Measurements from ENCODE around the gene CDH18. TPM values are rescaled to one million over a fixed set of nuclear protein-coding genes. Genes with fewer than 3 reads are reported as not detected.

Gene CDH18
- total and polyA plus RNA-seq, 2 of the 13 experiments (the other 11 are each of a cell fraction or from before 2014, with no cell fraction given): not detected

- in situ Hi-C loops (cut with HindIII; ENCODE audit: extremely low pct_ligation_motif_present, low pct_unique_long_range_greater_than_20kb) (no loop called here), intact Hi-C loops (cut with micrococcal nuclease; ENCODE audit: unreplicated experiment) (no loop called here)
- Histone ChIP-seq H3K27me3 (ENCODE audit: control insufficient read depth in 1 of 2, insufficient read depth in 2 of 2, low read length in 2 of 2) (no peaks in the 10 kb centered on the region), H3K9ac (ENCODE audit: insufficient read depth, low read depth, low read length) (no peak overlapping the region), H2AFZ (ENCODE audit: low read length) (no peak overlapping the region), H3K79me2 (ENCODE audit: insufficient read depth, low read length) (no peaks in the 10 kb centered on the region), H3K9me3 (ENCODE audit: low read length) (peaks cover 9% of the 10 kb centered on the region; the same call in 1 of the 2 replicates), H3K4me1 (ENCODE audit: insufficient read depth, low read length) (no peaks in the 10 kb centered on the region), H4K20me1 (ENCODE audit: insufficient read depth, low read length) (no peaks in the 10 kb centered on the region), H3K27ac (ENCODE audit: extremely low read length, insufficient read depth, low read length) (no peak overlapping the region), H3K4me2 (ENCODE audit: low read depth, low read length) (no peak overlapping the region), H3K36me3 (replicated peaks in 1 of 2; ENCODE audit: control insufficient read depth in 1 of 2, insufficient read depth in 2 of 2, low read length in 2 of 2) (no peaks in the 10 kb centered on the region), H3K4me3 (replicated peaks in 1 of 3; ENCODE audit: insufficient read depth in 1 of 3, low read depth in 2 of 3, low read length in 3 of 3) (no peak overlapping the region)
- 47% methylated on average over 5 of the region's 5 CpGs for WGBS (ENCODE audit: low lambda C conversion rate)
- no peak for FAIRE-seq
- POLR2A ChIA-PET: no interaction called here
- TF ChIP-seq POGZ (CRISPR knock-in tag; IDR thresholded peaks at IDR 0.05) (no peak), MNT (IDR thresholded peaks at IDR 0.05) (no peak), SCMH1 (CRISPR knock-in tag; IDR thresholded peaks at IDR 0.05; ENCODE audit: borderline replicate concordance) (no peak), ATF3 (CRISPR knock-in tag; IDR thresholded peaks at IDR 0.05) (no peak), HOXD1 (CRISPR knock-in tag; IDR thresholded peaks at IDR 0.05) (no peak), FOXO1 (CRISPR knock-in tag; IDR thresholded peaks at IDR 0.05) (no peak), KAT7 (CRISPR knock-in tag; IDR thresholded peaks at IDR 0.05; ENCODE audit: borderline replicate concordance) (no peak), ELF3 (CRISPR knock-in tag; IDR thresholded peaks at IDR 0.05) (no peak), SNRNP70 (IDR thresholded peaks at IDR 0.05; ENCODE audit: low read depth, low read length) (no peak), HOXA5 (CRISPR knock-in tag; IDR thresholded peaks at IDR 0.05) (no peak)
- CTCF ChIA-PET (ENCODE audit: low intra/inter-chr PET ratio, low total read pairs): no interaction called here
- ATAC-seq: no peak
- no peak for DNase-seq (ENCODE audit: low spot score)
- BruUV-seq (replicated peaks): no TSS peak
Measured at GRCh38 chr5:19701731-19702130, 286.3 kb downstream of the CDH18 start.
